ENCODE results near the gene SH2D7.

DNA sequence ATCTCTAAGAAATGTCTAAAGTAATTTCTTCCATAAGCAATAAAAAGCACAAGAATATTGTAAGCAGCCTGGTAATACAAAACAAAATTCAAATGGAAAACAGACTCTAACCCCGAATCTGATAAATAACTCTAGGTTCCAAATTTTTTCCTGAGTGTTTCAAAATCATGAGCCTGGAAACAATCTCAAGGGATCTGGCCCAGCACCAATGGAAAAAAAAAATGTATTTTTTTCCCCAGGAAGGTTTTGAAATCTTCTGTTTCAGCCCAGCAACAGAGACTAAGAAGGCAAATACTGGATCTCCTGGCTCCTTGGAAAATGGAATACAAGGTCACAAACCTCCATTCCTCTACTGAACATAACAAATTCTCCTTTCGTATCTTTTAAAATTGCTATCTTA lies 27.8 kb upstream of the SH2D7 start:
- TF ChIP-seq, protein P1, sequence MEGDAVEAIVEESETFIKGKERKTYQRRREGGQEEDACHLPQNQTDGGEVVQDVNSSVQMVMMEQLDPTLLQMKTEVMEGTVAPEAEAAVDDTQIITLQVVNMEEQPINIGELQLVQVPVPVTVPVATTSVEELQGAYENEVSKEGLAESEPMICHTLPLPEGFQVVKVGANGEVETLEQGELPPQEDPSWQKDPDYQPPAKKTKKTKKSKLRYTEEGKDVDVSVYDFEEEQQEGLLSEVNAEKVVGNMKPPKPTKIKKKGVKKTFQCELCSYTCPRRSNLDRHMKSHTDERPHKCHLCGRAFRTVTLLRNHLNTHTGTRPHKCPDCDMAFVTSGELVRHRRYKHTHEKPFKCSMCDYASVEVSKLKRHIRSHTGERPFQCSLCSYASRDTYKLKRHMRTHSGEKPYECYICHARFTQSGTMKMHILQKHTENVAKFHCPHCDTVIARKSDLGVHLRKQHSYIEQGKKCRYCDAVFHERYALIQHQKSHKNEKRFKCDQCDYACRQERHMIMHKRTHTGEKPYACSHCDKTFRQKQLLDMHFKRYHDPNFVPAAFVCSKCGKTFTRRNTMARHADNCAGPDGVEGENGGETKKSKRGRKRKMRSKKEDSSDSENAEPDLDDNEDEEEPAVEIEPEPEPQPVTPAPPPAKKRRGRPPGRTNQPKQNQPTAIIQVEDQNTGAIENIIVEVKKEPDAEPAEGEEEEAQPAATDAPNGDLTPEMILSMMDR (IDR thresholded peaks at IDR 0.05) = no peak
- TF ChIP-seq EZH2 (IDR thresholded peaks at IDR 0.05) (no peak), EZH2phosphoT487 (IDR thresholded peaks at IDR 0.05) (no peak)

All from neural progenitor cell (in vitro differentiated cells).